ENCODE data around the gene GNAS. TPM values are rescaled to one million over a fixed set of nuclear protein-coding genes. Genes with fewer than 3 reads are reported as not detected.

Gene GNAS
- total and polyA plus RNA-seq, 7 donors, result 700 to 1,905 (median 1,386) TPM

- no peak for TF ChIP-seq CTCF (IDR thresholded peaks at IDR 0.05)
- no peak overlapping the region for H3K4me3 ChIP-seq
- no peaks in the 10 kb centered on the region for H3K36me3 ChIP-seq (ENCODE audit: insufficient read depth in 1 of 2, low read depth in 1 of 2)
- no peak overlapping the region for H3K27ac ChIP-seq
- intact Hi-C loops (cut with DNase I), result no loop called here
- no peaks in the 10 kb centered on the region for H3K4me1 ChIP-seq
- H3K27me3 ChIP-seq (ENCODE audit: insufficient read depth in 3 of 3, low read length in 2 of 3), result peaks cover 0 to 9% (median 3%) of the 10 kb centered on the region in 3 donors
- ATAC-seq, result no peak
- DNase-seq, result no peak
- no peaks in the 10 kb centered on the region for H3K9me3 ChIP-seq
- WGBS, 3 donors, result 82 to 87% (median 83%) methylated on average over 19 of the region's 19 CpGs
These were observed 42.2 kb upstream of the GNAS start for GRCh38 chr20:58810116-58810878.

DNA sequence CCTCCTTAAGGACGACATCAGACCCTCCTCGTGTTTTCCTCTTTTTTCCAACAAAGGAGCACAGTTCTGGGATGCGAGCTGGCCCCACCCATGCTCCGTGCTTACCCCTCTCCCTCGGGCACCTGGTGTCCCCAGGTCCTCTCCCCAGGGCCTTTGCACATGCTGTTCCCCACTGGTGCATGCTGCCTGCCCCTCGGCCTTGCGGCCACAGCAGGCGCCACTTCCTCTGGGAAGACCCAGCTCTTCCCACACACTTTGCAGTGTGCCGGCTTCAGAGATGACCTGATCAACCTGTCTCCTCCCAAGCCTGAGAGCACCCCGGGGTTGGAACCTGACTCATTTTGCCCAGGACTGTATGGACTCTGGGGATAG lies 41.7 kb upstream of the GNAS start:
- no peak overlapping the region for H3K4me3 ChIP-seq
- no peak for TF ChIP-seq CTCF (IDR thresholded peaks at IDR 0.05)
- no peaks in the 10 kb centered on the region for H3K36me3 ChIP-seq (ENCODE audit: insufficient read depth in 1 of 2, low read depth in 1 of 2)
- ATAC-seq (no peak), DNase-seq (no peak)
- no peaks in the 10 kb centered on the region for H3K4me1 ChIP-seq
- intact Hi-C loops (cut with DNase I), result no loop called here
- no peaks in the 10 kb centered on the region for H3K9me3 ChIP-seq
- no peak overlapping the region for H3K27ac ChIP-seq
- WGBS, 3 donors, result 76 to 89% (median 85%) methylated on average over 10 of the region's 10 CpGs
- H3K27me3 ChIP-seq (ENCODE audit: insufficient read depth in 3 of 3, low read length in 2 of 3), result peaks cover 0 to 9% (median 3%) of the 10 kb centered on the region in 3 donors

DNA sequence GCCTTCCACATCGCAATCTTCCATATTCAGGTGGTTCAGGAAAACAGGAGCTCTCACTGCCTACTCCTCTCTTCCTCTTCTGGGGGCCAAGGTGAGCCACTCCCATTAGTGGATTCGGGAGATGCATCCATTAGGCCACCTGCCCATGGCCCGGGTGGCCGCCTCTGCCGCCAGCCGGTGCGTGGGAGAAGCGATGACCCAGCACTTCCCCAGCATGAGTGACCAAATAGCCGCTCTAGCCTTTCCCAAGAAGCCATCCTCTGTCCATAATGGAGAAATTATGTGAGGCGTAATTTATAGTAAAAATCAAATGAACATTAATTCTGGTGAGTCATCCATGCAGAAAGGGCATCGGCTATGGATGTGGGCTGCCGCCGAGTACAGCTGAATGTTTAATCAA lies 41.2 kb upstream of the GNAS start:
- WGBS, 3 donors, result 90 to 92% (median 91%) methylated on average over 13 of the region's 13 CpGs
- no peak for DNase-seq
- intact Hi-C loops (cut with DNase I), result no loop called here

GRCh38 chr20:58813369-58813768 lies 39.1 kb upstream of the GNAS start:
- TF ChIP-seq CTCF (IDR thresholded peaks at IDR 0.05), result no peak
- ATAC-seq, result no peak
- Histone ChIP-seq H3K9me3 (no peaks in the 10 kb centered on the region), H3K36me3 (ENCODE audit: insufficient read depth in 1 of 2, low read depth in 1 of 2) (no peaks in the 10 kb centered on the region), H3K4me3 (no peak overlapping the region), H3K27me3 (ENCODE audit: insufficient read depth in 3 of 3, low read length in 2 of 3) (peaks cover 0 to 9% (median 3%) of the 10 kb centered on the region in 3 donors), H3K4me1 (no peaks in the 10 kb centered on the region), H3K27ac (no peak overlapping the region)
- DNase-seq, result no peak
- intact Hi-C loops (cut with DNase I), result no loop called here
- WGBS, 3 donors, result 85 to 89% (median 86%) methylated on average over 8 of the region's 8 CpGs

More for the DNA sequence above, 41.2 kb upstream of the GNAS start:
- Histone ChIP-seq H3K4me3 (no peak overlapping the region), H3K4me1 (no peaks in the 10 kb centered on the region), H3K36me3 (ENCODE audit: insufficient read depth in 1 of 2, low read depth in 1 of 2) (no peaks in the 10 kb centered on the region), H3K27me3 (ENCODE audit: insufficient read depth in 3 of 3, low read length in 2 of 3) (peaks cover 0 to 9% (median 3%) of the 10 kb centered on the region in 3 donors), H3K9me3 (no peaks in the 10 kb centered on the region), H3K27ac (no peak overlapping the region)
- TF ChIP-seq CTCF (IDR thresholded peaks at IDR 0.05), result no peak
- ATAC-seq, result no peak

- H3K27ac ChIP-seq, result no peak overlapping the region
- no peaks in the 10 kb centered on the region for H3K36me3 ChIP-seq (ENCODE audit: insufficient read depth in 1 of 2, low read depth in 1 of 2)
- H3K27me3 ChIP-seq (ENCODE audit: insufficient read depth in 3 of 3, low read length in 2 of 3), result peaks cover 0 to 9% (median 3%) of the 10 kb centered on the region in 3 donors
- no peaks in the 10 kb centered on the region for H3K4me1 ChIP-seq
- no peak for DNase-seq
- no peaks in the 10 kb centered on the region for H3K9me3 ChIP-seq
- intact Hi-C loops (cut with DNase I), result no loop called here
- no peak for ATAC-seq
- WGBS, 3 donors, result 75 to 78% (median 76%) methylated on average over 11 of the region's 11 CpGs
- TF ChIP-seq CTCF (IDR thresholded peaks at IDR 0.05), result no peak
- H3K4me3 ChIP-seq, result no peak overlapping the region
These were observed 37.1 kb upstream of the GNAS start for GRCh38 chr20:58815448-58815847.

All from psoas muscle (tissue), 8 donors.